Panc1 (cell line): Measurements from ENCODE around the gene TMEM63B.
"Not testable (repeated sequence)": the region's sequence is repeated elsewhere in the genome, so short reads cannot be mapped to it uniquely, and the experiment has no call there.

Experiments
- SIN3A ChIP-seq: IDR thresholded peaks from 2 replicates; pipeline ENCODE4 v1.6.1; 2012; ENCODE audit warnings: low read depth, mild to moderate bottlenecking, low read length, moderate library complexity, borderline replicate concordance; ENCODE audit not compliant: insufficient read depth
- TF ChIP-seq, protein P1 (sequence below): fragments of 450-650 bp; IDR thresholded peaks from 2 replicates; pipeline ENCODE4 v1.5.1; 2017; ENCODE audit warnings: mild to moderate bottlenecking

DNA sequence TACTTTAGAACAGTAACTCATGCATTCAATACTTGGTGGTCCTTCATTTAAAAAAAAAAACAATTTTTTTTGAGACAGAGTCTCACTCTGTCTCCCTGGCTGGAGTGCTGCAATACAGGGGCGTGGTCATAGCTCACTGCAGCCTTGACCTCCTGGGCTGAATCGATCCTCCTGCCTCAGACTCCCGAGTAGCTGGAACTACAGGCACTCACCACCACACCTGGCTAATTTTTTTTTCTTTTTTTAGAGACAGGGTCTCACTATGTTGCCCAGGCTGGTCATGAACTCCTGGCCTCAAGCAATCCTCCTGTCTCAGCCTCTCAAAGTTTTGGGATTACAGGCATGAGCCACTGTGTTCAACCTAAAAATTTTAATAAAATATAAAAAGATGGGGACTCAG lies 17.2 kb downstream of the TMEM63B start:
- not testable (repeated sequence) for TF ChIP-seq SIN3A
- TF ChIP-seq, protein P1, sequence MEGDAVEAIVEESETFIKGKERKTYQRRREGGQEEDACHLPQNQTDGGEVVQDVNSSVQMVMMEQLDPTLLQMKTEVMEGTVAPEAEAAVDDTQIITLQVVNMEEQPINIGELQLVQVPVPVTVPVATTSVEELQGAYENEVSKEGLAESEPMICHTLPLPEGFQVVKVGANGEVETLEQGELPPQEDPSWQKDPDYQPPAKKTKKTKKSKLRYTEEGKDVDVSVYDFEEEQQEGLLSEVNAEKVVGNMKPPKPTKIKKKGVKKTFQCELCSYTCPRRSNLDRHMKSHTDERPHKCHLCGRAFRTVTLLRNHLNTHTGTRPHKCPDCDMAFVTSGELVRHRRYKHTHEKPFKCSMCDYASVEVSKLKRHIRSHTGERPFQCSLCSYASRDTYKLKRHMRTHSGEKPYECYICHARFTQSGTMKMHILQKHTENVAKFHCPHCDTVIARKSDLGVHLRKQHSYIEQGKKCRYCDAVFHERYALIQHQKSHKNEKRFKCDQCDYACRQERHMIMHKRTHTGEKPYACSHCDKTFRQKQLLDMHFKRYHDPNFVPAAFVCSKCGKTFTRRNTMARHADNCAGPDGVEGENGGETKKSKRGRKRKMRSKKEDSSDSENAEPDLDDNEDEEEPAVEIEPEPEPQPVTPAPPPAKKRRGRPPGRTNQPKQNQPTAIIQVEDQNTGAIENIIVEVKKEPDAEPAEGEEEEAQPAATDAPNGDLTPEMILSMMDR: not testable (repeated sequence)
